NCI-H748 (cell line): Measurements from ENCODE around the gene STYXL1.
"Not testable (repeated sequence)": the region's sequence is repeated elsewhere in the genome, so short reads cannot be mapped to it uniquely, and the experiment has no call there.

Source experiments
- DNase-seq: peaks from one replicate; lab custom pipeline; 2025; ENCODE audit not compliant: unreplicated experiment; lab: John Stamatoyannopoulos, UW

Gene STYXL1

GRCh38 chr7:76047811-76048667 lies at the start of gene STYXL1, which contains the start of gene MDH2:
TSS of gene STYXL1 (minus strand) at chr7:76048000. CDS start at chr7:76030523, 17,477 bp downstream.
TSS of gene MDH2 (plus strand) at chr7:76048106. CDS start at chr7:76048161, 55 bp downstream.
- peak; percentile 95 for DNase-seq

- no peak for DNase-seq
Measured at GRCh38 chr7:76095908-76096307, 48.1 kb upstream of the STYXL1 start.

- not testable (repeated sequence) for DNase-seq
Measured at GRCh38 chr7:76094326-76094725, 46.5 kb upstream of the STYXL1 start.

- not testable (repeated sequence) for DNase-seq
Measured at GRCh38 chr7:76093531-76093930, 45.7 kb upstream of the STYXL1 start.

GRCh38 chr7:76091506-76091905 lies 43.7 kb upstream of the STYXL1 start:
- no peak for DNase-seq

- DNase-seq: no peak
Measured at GRCh38 chr7:76089865-76090475, 42.2 kb upstream of the STYXL1 start.

- not testable (repeated sequence) for DNase-seq
Measured at GRCh38 chr7:76087362-76087791, 39.6 kb upstream of the STYXL1 start.

- DNase-seq: no peak
Measured at GRCh38 chr7:76086070-76086469, 38.3 kb upstream of the STYXL1 start.

- not testable (repeated sequence) for DNase-seq
Measured at GRCh38 chr7:76084115-76084514, 36.3 kb upstream of the STYXL1 start.

- no peak for DNase-seq
Measured at GRCh38 chr7:76080204-76080603, 32.4 kb upstream of the STYXL1 start.

GRCh38 chr7:76077435-76077834 lies 29.6 kb upstream of the STYXL1 start:
- DNase-seq: no peak

- DNase-seq: no peak
Measured at GRCh38 chr7:76076995-76077394, 29.2 kb upstream of the STYXL1 start.

GRCh38 chr7:76074972-76075370 lies 27.2 kb upstream of the STYXL1 start:
- no peak for DNase-seq

- no peak for DNase-seq
Measured at GRCh38 chr7:76074306-76074971, 26.6 kb upstream of the STYXL1 start.

- DNase-seq: no peak
Measured at GRCh38 chr7:76073335-76073990, 25.7 kb upstream of the STYXL1 start.

- DNase-seq: no peak
Measured at GRCh38 chr7:76072243-76073148, 24.7 kb upstream of the STYXL1 start.

- no peak for DNase-seq
Measured at GRCh38 chr7:76071316-76072242, 23.8 kb upstream of the STYXL1 start.

- no peak for DNase-seq
Measured at GRCh38 chr7:76069238-76069638, 21.4 kb upstream of the STYXL1 start.
